ENCODE measurements around the gene STK17B. TPM values are rescaled to one million over a fixed set of nuclear protein-coding genes. Genes with fewer than 3 reads are reported as not detected.

The STK17B gene
- total and polyA plus RNA-seq, 9 of the 15 experiments (the other 6 are each of a cell fraction or from before 2014, with no cell fraction given), result 2.3 to 17.7 (median 8.5) TPM

- TF ChIP-seq FOXP4 (CRISPR knock-in tag; IDR thresholded peaks at IDR 0.05; ENCODE audit: borderline replicate concordance) (no peak), NRF1 (conservative IDR thresholded peaks at IDR 0.05 in 1 of 2, IDR thresholded peaks at IDR 0.05 in 1 of 2) (peak; percentile 30 to 48; a peak in 3 of 4 replicates), ZNF124 (CRISPR knock-in tag; IDR thresholded peaks at IDR 0.05) (no peak), DMBX1 (CRISPR knock-in tag; IDR thresholded peaks at IDR 0.05; ENCODE audit: borderline replicate concordance) (no peak), CHD7 (IDR thresholded peaks at IDR 0.05; ENCODE audit: low read depth, low read length) (no peak), HDAC2 (IDR thresholded peaks at IDR 0.05) (no peak), ZBED1 (IDR thresholded peaks at IDR 0.05) (0 out of 2 replicates have a peak, but pooled peaks have one; percentile 51), HEY1 (CRISPR knock-in tag; IDR thresholded peaks at IDR 0.05; ENCODE audit: borderline replicate concordance) (no peak), BDP1 (IDR thresholded peaks at IDR 0.05; ENCODE audit: insufficient read depth, insufficient read length) (no peak)
- TF ChIP-seq, protein P1, sequence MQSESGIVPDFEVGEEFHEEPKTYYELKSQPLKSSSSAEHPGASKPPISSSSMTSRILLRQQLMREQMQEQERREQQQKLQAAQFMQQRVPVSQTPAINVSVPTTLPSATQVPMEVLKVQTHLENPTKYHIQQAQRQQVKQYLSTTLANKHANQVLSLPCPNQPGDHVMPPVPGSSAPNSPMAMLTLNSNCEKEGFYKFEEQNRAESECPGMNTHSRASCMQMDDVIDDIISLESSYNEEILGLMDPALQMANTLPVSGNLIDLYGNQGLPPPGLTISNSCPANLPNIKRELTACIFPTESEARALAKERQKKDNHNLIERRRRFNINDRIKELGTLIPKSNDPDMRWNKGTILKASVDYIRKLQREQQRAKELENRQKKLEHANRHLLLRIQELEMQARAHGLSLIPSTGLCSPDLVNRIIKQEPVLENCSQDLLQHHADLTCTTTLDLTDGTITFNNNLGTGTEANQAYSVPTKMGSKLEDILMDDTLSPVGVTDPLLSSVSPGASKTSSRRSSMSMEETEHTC (IDR thresholded peaks at IDR 0.05), result no peak
- TF ChIP-seq, protein P2, sequence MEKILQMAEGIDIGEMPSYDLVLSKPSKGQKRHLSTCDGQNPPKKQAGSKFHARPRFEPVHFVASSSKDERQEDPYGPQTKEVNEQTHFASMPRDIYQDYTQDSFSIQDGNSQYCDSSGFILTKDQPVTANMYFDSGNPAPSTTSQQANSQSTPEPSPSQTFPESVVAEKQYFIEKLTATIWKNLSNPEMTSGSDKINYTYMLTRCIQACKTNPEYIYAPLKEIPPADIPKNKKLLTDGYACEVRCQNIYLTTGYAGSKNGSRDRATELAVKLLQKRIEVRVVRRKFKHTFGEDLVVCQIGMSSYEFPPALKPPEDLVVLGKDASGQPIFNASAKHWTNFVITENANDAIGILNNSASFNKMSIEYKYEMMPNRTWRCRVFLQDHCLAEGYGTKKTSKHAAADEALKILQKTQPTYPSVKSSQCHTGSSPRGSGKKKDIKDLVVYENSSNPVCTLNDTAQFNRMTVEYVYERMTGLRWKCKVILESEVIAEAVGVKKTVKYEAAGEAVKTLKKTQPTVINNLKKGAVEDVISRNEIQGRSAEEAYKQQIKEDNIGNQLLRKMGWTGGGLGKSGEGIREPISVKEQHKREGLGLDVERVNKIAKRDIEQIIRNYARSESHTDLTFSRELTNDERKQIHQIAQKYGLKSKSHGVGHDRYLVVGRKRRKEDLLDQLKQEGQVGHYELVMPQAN (IDR thresholded peaks at IDR 0.05; ENCODE audit: borderline replicate concordance), result peak; percentile 69; the same call in 1 of the 2 replicates
Measured at GRCh38 chr2:196171248-196171871, at the start of gene STK17B (continued).
